HFFc6 (cell line): ENCODE measurements around the gene ZNF385A. TPM values are rescaled to one million over a fixed set of nuclear protein-coding genes. Genes with fewer than 3 reads are reported as not detected.
A peak's percentile ranks its signal among the peaks of the same experiment; 100 is the strongest.

ENCODE experiments used
- DNase-seq: peaks from one replicate; pipeline ENCODE4 v3.0.0-alpha.2; 2018
- H3K27ac Mint-ChIP-seq: 2 replicates; pipeline ENCODE4 v1.8.0; 2020; ENCODE audit warnings: mild to moderate bottlenecking, mixed read lengths
- H3K27me3 Mint-ChIP-seq: 2 replicates; pipeline ENCODE4 v1.8.0; 2021; ENCODE audit warnings: mild to moderate bottlenecking, moderate library complexity, mixed read lengths; ENCODE audit not compliant: insufficient read depth
- H3K36me3 Mint-ChIP-seq: 2 replicates; pipeline ENCODE4 v1.8.0; 2021; ENCODE audit warnings: low read depth, mixed read lengths
- H3K4me1 Mint-ChIP-seq: 2 replicates; pipeline ENCODE4 v1.8.0; 2020; ENCODE audit warnings: low read depth, mixed read lengths
- H3K4me3 Mint-ChIP-seq: 2 replicates; pipeline ENCODE4 v1.8.0; 2020; ENCODE audit warnings: mild to moderate bottlenecking, moderate library complexity, mixed read lengths
- H3K9me3 Mint-ChIP-seq: 2 replicates; pipeline ENCODE4 v1.8.0; 2020; ENCODE audit warnings: mild to moderate bottlenecking, mixed read lengths
- total RNA-seq, 6 experiments: library from RNA; stranded (reverse); fragmentation: NEBNext Ultra II Directional; extraction: Animal tissue kit (Norgen Biotek cat#: 25700); gene quantifications; 2 replicates in 1 of 6; 3 replicates in 5 of 6; pipeline ENCODE4 v1.2.3, GENCODE V29; 2021
- TF ChIP-seq, protein P1 (sequence below): fragments of 200-600 bp; sonication (generic); IDR thresholded peaks from 2 replicates; pipeline ENCODE4 v1.5.0; 2021; ENCODE audit warnings: antibody characterized with exemption, mild to moderate bottlenecking

ZNF385A gene
- total RNA-seq, 6 experiments from 2014 or later: 4.0 to 7.4 (median 6.1) TPM

DNA sequence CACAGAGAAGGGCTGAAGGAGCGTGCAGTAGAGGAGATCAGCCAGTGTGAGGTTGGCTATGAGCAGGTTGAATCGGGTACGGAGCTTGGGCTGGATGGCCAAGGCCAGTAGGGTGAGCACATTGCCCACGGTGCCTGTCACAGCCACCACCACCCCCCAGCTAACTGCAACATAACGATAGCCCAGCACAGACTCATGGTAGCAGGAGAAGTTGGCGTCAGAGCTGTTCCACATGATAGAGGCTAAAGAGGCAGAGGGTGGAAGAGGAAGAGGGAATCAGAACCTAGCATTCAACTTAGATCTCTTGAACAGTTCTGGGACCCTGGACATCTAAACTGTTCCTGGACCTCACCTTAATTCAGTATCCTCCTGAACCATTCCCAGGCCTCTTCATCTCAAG, 20.9 kb downstream of the ZNF385A start:
- H3K4me1 Mint-ChIP-seq: peaks cover 20% of the 10 kb centered on the region
- no peak overlapping the region for H3K4me3 Mint-ChIP-seq
- no peak for DNase-seq
- no peak overlapping the region for H3K27ac Mint-ChIP-seq
- peaks cover 7% of the 10 kb centered on the region for H3K27me3 Mint-ChIP-seq
- H3K36me3 Mint-ChIP-seq: no peaks in the 10 kb centered on the region
- no peaks in the 10 kb centered on the region for H3K9me3 Mint-ChIP-seq
- TF ChIP-seq, protein P1, sequence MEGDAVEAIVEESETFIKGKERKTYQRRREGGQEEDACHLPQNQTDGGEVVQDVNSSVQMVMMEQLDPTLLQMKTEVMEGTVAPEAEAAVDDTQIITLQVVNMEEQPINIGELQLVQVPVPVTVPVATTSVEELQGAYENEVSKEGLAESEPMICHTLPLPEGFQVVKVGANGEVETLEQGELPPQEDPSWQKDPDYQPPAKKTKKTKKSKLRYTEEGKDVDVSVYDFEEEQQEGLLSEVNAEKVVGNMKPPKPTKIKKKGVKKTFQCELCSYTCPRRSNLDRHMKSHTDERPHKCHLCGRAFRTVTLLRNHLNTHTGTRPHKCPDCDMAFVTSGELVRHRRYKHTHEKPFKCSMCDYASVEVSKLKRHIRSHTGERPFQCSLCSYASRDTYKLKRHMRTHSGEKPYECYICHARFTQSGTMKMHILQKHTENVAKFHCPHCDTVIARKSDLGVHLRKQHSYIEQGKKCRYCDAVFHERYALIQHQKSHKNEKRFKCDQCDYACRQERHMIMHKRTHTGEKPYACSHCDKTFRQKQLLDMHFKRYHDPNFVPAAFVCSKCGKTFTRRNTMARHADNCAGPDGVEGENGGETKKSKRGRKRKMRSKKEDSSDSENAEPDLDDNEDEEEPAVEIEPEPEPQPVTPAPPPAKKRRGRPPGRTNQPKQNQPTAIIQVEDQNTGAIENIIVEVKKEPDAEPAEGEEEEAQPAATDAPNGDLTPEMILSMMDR: no peak

DNA sequence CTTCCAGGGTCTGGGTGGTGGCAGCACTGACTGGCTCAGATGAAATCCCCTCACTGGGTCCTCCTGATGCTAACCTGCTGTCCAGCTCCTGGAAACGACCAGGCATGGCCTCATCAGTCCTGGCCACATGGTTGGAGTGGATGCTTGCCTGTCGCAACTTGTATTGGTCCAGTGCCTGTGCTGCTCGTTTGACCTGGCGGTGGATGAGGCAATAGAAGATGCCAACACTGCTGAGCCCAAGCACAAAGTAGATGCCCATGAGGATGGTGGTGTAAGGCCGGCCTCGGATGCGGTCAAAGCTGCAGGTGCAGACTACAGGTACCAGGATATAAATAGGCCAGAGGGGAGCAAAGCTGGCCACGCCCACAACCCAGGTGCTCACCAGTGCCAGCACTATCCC, 21.5 kb downstream of the ZNF385A start:
- TF ChIP-seq, protein P1: no peak
- Mint-ChIP-seq H3K27me3 (peaks cover 7% of the 10 kb centered on the region), H3K4me3 (no peak overlapping the region), H3K9me3 (no peaks in the 10 kb centered on the region), H3K4me1 (peaks cover 14% of the 10 kb centered on the region), H3K27ac (no peak overlapping the region), H3K36me3 (no peaks in the 10 kb centered on the region)
- no peak for DNase-seq

DNA sequence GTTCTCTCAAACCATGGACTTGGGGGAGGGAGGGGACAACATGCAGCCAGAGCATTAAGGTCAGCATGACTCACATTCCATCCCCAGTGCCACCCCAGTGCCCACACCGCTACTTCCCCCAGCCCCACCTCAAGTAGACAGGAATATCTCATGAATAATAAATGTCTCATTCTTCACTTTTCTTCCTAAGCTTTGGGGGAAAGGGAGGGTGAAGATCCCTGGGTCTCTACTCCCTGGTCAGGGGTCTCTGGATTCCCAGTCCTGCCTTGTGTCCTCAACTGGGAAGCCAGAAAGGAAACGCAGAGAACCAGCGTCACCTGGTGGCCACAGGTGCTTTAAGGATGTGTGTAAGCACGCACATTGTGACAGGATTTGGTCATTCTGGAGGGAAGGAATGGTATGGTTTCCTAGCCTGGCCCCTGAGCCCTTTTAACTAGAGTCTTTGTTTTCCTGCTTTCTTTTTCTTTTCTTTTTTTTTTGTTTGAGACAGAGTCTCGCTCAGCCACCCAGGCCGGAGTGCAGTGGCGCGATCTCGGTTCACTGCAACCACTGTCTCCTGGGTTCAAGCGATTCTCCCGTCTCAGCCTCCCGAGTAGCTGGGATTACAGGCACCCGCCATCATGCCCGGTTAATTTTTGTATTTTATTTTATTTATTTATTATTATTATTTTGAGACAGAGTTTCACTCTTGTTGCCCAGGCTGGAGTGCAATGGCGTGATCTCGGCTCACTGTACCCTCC, 23.6 kb downstream of the ZNF385A start:
- DNase-seq: peak; percentile 56
- TF ChIP-seq, protein P1: peak; percentile 91
- H3K27ac Mint-ChIP-seq: no peak overlapping the region; the same call in none of the 2 replicates
- peaks cover 7% of the 10 kb centered on the region for H3K27me3 Mint-ChIP-seq
- H3K4me1 Mint-ChIP-seq: peaks cover 5% of the 10 kb centered on the region; the same call in 1 of the 2 replicates
- H3K4me3 Mint-ChIP-seq: peak overlapping the region; percentile 49; the same call in 1 of the 2 replicates
- H3K9me3 Mint-ChIP-seq: no peaks in the 10 kb centered on the region
- H3K36me3 Mint-ChIP-seq: no peaks in the 10 kb centered on the region

DNA sequence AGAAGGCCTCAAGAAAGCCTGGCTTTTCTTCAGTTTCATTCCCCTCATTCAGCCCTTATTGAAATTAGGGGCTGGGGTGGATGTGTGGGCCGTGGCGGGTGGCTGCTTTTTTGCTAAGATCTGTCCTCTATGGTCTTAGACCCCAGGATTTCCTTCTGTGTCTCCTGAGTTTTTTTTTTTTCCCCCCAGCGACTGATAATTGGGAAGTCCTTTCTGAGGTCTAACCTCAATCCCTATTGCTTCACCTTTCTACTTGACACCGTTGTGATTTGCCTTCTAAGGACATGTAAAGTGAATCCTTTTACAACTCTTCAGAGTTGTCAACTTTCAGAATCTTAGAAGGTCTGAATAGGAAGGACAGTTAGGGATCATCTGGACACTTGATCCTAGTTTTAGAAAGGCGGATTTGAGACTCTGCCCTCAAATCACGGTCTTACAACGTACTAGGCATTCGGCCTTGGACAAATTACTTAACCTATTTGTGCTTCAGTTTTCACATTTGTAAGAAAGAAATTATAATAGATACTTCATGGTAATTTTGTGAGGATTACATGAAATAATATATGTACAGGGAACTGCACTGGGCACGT, 24.7 kb downstream of the ZNF385A start:
- no peak for DNase-seq
- no peaks in the 10 kb centered on the region for H3K36me3 Mint-ChIP-seq
- peaks cover 9% of the 10 kb centered on the region; the same call in 1 of the 2 replicates for H3K4me1 Mint-ChIP-seq
- H3K27me3 Mint-ChIP-seq: peaks cover 7% of the 10 kb centered on the region
- TF ChIP-seq, protein P1: no peak
- no peaks in the 10 kb centered on the region for H3K9me3 Mint-ChIP-seq
- no peak overlapping the region; the same call in none of the 2 replicates for H3K27ac Mint-ChIP-seq
- H3K4me3 Mint-ChIP-seq: 0 out of 2 replicates have a peak overlapping the region, but pooled peaks have one; percentile 49

DNA sequence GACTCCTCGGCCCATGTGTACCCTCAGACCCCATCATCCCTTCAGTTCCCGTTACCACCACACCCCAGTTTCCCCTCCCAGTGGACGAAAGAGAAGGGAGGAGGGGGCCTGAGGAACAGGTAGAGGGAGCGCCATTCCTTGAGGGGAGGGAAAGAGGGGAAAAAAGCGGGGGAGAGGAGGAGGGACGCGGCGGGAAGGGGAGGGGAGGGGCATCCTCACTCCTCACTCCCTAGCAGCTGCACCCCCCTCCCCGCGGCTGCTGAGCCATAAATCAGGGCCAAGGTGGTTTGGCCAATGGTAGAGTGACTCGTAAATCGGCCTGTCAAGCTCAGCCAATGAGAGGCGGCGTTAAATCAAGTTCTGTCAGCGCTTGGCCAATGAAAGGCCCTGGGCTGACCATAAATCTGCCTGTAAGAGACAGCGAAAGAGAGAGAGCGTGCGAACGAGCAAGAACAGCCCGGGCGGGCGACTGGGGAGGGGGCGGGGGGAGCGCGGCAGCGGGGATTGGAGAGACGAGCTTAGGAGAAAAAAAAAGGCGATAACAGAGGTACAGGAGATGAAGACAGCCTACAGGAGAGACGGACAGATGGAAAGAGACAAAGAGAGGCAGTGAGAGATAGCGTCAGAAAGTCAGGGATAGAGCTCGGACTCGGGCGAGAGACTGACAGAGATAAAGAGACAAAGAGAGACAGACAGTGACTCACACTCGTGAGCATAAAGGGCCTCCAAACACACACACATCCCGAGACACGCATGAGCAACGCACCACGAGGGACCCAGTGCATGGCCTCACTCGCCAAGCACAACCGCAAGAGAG, 25.4 kb downstream of the ZNF385A start:
- Mint-ChIP-seq H3K27me3 (peaks cover 7% of the 10 kb centered on the region), H3K36me3 (no peaks in the 10 kb centered on the region), H3K27ac (no peak overlapping the region), H3K4me3 (no peak overlapping the region), H3K9me3 (no peaks in the 10 kb centered on the region), H3K4me1 (peaks cover 7% of the 10 kb centered on the region; the same call in 1 of the 2 replicates)
- TF ChIP-seq, protein P1: no peak
- DNase-seq: peak; percentile 99
